Testis (tissue), 3 donors: Measurements from ENCODE around the gene TSC22D2. TPM values are rescaled to one million over a fixed set of nuclear protein-coding genes. Genes with fewer than 3 reads are reported as not detected.

Experiments used
- DNase-seq: peaks from one replicate; pipeline ENCODE4 v3.0.0-alpha.2; 2019
- H3K27ac ChIP-seq, 2 donors: fragments of 200-600 bp; sonication (generic); one replicate each; pipeline ENCODE4 v1.5.1; 2019
- H3K27me3 ChIP-seq: fragments of 200-600 bp; sonication (generic); one replicate; pipeline ENCODE4 v1.5.1; 2019
- H3K36me3 ChIP-seq: fragments of 200-600 bp; sonication (generic); one replicate; pipeline ENCODE4 v1.5.1; 2017; ENCODE audit warnings: low read depth; ENCODE audit errors: missing control alignments
- H3K4me1 ChIP-seq: fragments of 200-600 bp; sonication (generic); one replicate; pipeline ENCODE4 v1.5.1; 2019
- H3K4me3 ChIP-seq, 2 donors: fragments of 200-600 bp; sonication (generic); one replicate each; pipeline ENCODE4 v1.5.1; 2017 to 2019
- H3K9me3 ChIP-seq: fragments of 200-600 bp; sonication (generic); one replicate; pipeline ENCODE4 v1.5.1; 2017
- POLR2A ChIP-seq: fragments of 450-650 bp; IDR thresholded peaks from one replicate; pipeline ENCODE4 v1.6.1; 2017; ENCODE audit warnings: antibody characterized with exemption, mild to moderate bottlenecking, moderate library complexity
- WGBS, 2 donors: methylation state at CpG; one replicate each; pipeline ENCODE4 v1.1.5; 2018; 5-methylcytosine and 5-hydroxymethylcytosine counted together
- intact Hi-C: fragments of 100-400 bp; cut with DNase I; formaldehyde crosslinking; loops from one replicate; pipeline ENCODE4 v1.15.1; 2023; ENCODE audit warnings: low total_unique reads
- polyA plus RNA-seq: library from polyadenylated mRNA; stranded (reverse); fragments of 350-450 nt; fragmentation: Illumina TruSeq; extraction: RNeasy Lipid Tissue Mini Kit (QIAGEN cat#74804); gene quantifications from one replicate; pipeline ENCODE4 v1.2.3, GENCODE V29; 2014; ENCODE audit warnings: low read depth, low replicate concordance; ENCODE audit not compliant: insufficient read depth
- total RNA-seq, 2 donors: library from RNA; depleted of rRNA; stranded (reverse); fragments of >200 nt; gene quantifications; one replicate each; pipeline ENCODE4 v1.2.3, GENCODE V29; 2016
- TF ChIP-seq, protein P1 (sequence below), 3 experiments: fragments of 450-650 bp in 2 of 3; fragments of 200-600 bp in 1 of 3; sonication (generic) in 1 of 3; IDR thresholded peaks; one replicate each; pipeline ENCODE4 v1.5.1; 2016 to 2019; ENCODE audit warnings: antibody characterized with exemption in 3 of 3, mild to moderate bottlenecking in 2 of 3, moderate library complexity in 1 of 3

The TSC22D2 gene
- total and polyA plus RNA-seq, 3 donors from 2014 or later = 37.7 to 47.0 (median 43.7) TPM

DNA sequence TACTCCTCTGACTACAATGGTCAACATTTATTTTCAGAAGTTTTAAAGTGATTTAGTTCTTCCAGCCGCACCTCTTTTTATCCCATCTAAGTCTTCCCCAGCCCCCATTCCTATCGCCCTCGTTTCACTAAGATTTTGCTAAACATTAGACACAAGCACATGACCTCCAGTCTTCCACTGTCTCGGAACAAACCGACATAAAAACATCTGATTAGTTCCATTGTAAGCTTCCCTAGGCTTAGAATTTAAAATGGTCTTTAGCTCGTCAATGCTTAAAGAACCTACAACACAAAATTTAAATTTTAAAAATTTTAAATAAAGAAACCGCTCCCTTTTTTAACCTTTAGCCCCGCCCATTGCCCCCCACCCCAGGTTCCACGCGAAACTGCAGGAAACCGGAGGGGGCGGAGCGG is 284 bp upstream of the TSC22D2 start:
- intact Hi-C loops = no loop called here
- Histone ChIP-seq H3K27ac (peak overlapping the region; percentile 100), H3K27me3 (no peaks in the 10 kb centered on the region), H3K4me1 (peaks cover 16% of the 10 kb centered on the region), H3K36me3 (no peaks in the 10 kb centered on the region), H3K9me3 (no peaks in the 10 kb centered on the region), H3K4me3 (peak overlapping the region; percentile 84 to 94)
- TF ChIP-seq, protein P1, sequence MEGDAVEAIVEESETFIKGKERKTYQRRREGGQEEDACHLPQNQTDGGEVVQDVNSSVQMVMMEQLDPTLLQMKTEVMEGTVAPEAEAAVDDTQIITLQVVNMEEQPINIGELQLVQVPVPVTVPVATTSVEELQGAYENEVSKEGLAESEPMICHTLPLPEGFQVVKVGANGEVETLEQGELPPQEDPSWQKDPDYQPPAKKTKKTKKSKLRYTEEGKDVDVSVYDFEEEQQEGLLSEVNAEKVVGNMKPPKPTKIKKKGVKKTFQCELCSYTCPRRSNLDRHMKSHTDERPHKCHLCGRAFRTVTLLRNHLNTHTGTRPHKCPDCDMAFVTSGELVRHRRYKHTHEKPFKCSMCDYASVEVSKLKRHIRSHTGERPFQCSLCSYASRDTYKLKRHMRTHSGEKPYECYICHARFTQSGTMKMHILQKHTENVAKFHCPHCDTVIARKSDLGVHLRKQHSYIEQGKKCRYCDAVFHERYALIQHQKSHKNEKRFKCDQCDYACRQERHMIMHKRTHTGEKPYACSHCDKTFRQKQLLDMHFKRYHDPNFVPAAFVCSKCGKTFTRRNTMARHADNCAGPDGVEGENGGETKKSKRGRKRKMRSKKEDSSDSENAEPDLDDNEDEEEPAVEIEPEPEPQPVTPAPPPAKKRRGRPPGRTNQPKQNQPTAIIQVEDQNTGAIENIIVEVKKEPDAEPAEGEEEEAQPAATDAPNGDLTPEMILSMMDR (IDR thresholded peaks at IDR 0.05) = no peak
- no peak for TF ChIP-seq POLR2A
- 1% methylated on average over 13 of the region's 13 CpGs for WGBS, 2 donors
- peak; percentile 71 for DNase-seq

DNA sequence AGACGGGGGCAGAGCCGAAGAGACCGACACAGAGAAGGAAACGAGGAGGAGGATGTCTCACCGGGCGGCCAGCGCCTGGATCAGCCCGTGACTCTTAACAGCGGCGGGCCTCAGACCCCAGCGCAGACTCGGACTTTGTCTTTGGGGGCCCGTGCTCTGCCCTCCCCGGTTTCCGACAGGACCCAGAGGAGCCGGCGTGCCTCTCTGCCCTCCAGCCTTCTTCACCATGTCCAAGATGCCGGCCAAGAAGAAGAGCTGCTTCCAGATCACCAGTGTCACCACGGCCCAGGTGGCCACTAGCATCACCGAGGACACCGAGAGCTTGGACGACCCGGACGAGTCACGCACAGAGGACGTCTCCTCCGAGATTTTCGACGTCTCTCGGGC is 1.0 kb downstream of the TSC22D2 start:
- Histone ChIP-seq H3K27me3 (no peaks in the 10 kb centered on the region), H3K36me3 (no peaks in the 10 kb centered on the region), H3K9me3 (no peaks in the 10 kb centered on the region), H3K4me1 (peaks cover 19% of the 10 kb centered on the region), H3K27ac (peak overlapping the region; percentile 100), H3K4me3 (peak overlapping the region; percentile 84 to 94)
- 0 to 1% methylated on average over 27 to 30 of the region's 30 CpGs for WGBS, 2 donors
- intact Hi-C loops = no loop called here
- no peak for TF ChIP-seq POLR2A
- TF ChIP-seq, protein P1 (IDR thresholded peaks at IDR 0.05) = no peak
- DNase-seq = no peak

DNA sequence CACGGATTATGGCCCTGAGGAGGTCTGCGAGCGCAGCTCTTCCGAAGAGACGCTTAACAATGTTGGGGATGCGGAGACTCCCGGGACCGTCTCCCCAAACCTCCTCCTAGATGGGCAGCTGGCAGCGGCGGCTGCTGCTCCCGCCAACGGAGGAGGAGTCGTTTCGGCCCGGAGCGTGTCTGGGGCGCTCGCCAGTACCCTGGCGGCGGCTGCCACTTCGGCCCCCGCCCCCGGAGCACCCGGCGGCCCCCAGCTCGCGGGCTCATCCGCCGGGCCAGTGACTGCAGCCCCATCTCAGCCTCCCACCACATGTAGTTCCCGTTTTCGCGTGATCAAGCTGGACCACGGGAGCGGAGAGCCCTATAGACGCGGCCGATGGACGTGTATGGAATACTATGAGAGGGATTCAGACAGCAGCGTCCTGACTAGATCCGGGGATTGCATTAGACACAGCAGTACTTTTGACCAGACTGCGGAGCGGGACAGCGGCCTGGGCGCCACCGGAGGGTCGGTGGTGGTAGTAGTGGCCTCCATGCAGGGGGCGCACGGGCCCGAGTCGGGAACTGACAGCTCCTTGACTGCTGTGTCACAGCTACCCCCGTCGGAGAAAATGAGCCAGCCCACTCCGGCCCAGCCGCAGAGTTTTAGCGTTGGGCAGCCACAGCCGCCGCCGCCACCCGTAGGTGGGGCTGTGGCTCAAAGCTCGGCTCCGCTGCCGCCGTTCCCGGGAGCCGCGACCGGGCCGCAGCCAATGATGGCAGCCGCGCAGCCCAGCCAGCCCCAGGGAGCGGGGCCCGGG is 1.6 kb downstream of the TSC22D2 start:
- H3K4me3 ChIP-seq = peak overlapping the region; percentile 84 to 94
- intact Hi-C loops = no loop called here
- no peaks in the 10 kb centered on the region for H3K27me3 ChIP-seq
- H3K4me1 ChIP-seq = peaks cover 19% of the 10 kb centered on the region
- peak overlapping the region; percentile 100 for H3K27ac ChIP-seq
- no peaks in the 10 kb centered on the region for H3K9me3 ChIP-seq
- H3K36me3 ChIP-seq = no peaks in the 10 kb centered on the region
- TF ChIP-seq, protein P1 (IDR thresholded peaks at IDR 0.05) = peak; percentile 11 to 36 (median 29)
- TF ChIP-seq POLR2A = no peak
- peak; percentile 69 for DNase-seq
- WGBS, 2 donors = 1% methylated on average over 14 to 72 of the region's 72 CpGs

DNA sequence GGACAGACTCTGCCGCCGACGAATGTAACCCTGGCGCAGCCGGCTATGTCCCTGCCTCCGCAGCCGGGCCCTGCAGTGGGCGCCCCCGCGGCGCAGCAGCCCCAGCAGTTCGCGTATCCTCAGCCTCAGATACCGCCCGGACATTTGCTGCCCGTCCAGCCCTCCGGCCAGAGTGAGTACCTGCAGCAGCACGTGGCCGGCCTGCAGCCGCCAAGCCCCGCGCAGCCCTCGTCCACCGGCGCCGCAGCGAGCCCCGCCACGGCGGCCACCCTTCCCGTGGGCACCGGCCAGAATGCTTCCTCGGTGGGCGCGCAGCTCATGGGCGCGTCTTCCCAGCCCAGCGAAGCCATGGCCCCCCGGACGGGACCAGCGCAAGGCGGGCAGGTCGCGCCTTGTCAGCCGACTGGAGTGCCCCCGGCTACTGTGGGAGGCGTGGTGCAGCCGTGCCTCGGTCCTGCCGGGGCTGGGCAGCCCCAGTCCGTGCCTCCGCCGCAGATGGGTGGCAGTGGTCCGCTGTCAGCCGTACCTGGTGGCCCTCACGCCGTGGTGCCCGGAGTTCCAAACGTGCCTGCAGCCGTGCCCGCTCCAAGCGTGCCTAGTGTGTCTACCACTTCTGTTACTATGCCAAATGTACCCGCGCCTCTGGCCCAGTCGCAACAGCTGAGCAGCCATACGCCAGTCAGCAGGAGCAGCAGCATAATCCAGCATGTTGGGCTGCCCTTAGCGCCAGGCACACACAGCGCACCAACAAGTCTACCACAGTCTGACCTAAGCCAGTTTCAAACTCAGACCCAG is 2.4 kb downstream of the TSC22D2 start:
- Histone ChIP-seq H3K4me3 (peak overlapping the region; percentile 84 to 94), H3K4me1 (peaks cover 19% of the 10 kb centered on the region), H3K27ac (peak overlapping the region; percentile 100), H3K36me3 (no peaks in the 10 kb centered on the region), H3K9me3 (no peaks in the 10 kb centered on the region), H3K27me3 (no peaks in the 10 kb centered on the region)
- intact Hi-C loops = no loop called here
- 0% methylated on average over 11 to 46 of the region's 68 CpGs for WGBS, 2 donors
- no peak for TF ChIP-seq POLR2A
- DNase-seq = peak; percentile 56

DNA sequence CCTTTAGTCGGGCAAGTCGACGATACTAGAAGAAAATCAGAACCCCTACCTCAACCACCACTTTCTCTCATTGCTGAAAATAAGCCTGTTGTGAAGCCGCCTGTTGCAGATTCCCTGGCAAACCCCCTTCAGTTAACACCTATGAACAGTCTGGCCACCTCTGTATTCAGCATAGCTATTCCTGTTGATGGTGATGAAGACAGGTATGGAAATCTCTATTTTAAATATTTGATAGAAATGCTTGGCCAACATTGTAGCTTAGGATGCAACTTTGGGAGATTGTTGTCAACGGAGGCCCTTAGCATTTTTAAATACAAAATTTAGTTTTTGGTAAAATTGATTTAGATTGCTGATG is 3.0 kb downstream of the TSC22D2 start:
- Histone ChIP-seq H3K4me1 (peaks cover 19% of the 10 kb centered on the region), H3K27me3 (no peaks in the 10 kb centered on the region), H3K9me3 (no peaks in the 10 kb centered on the region), H3K27ac (peak overlapping the region in 1 of 2 donors; percentile 6), H3K36me3 (no peaks in the 10 kb centered on the region), H3K4me3 (peak overlapping the region; percentile 84 to 94)
- no peak for TF ChIP-seq POLR2A
- intact Hi-C loops = no loop called here
- WGBS, 2 donors = 3 to 6% methylated on average over 5 of the region's 5 CpGs
- no peak for DNase-seq
